GM19240 (cell line): ENCODE data around the gene CREB5.

Experiments
- DNase-seq: peaks from one replicate; pipeline ENCODE4 v3.0.0; 2011; ENCODE audit warnings: low spot score; ENCODE audit not compliant: insufficient read length

The CREB5 gene

GRCh38 chr7:28675429-28675828, 263.1 kb downstream of the CREB5 start:
- DNase-seq = no peak

GRCh38 chr7:28677668-28678067, 265.4 kb downstream of the CREB5 start:
- no peak for DNase-seq

DNA sequence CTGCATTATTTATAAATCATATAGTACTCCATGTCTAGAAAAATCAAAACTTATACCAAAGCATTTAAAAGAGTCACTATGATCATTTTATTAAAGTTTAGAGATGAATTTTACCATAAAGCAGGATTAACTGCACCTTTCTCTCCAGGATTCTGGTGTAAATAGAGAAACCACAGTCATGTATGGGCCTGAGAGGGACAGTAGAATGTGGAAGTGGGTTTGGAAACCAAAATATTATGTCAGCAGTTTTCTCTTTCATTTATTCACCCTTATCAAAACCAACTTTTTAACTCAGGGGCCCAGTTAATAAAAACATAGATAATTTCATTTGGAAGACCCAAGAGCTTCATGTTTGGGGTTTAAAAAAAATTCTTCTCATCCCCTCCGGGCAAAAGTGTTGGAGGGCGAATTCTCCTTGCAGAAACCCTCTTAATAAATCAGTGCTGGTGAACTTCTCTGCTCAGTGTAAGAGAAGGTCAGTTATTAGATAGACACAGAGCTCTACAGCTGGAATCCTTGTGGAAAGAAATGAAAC, 266.2 kb downstream of the CREB5 start:
- no peak for DNase-seq

DNA sequence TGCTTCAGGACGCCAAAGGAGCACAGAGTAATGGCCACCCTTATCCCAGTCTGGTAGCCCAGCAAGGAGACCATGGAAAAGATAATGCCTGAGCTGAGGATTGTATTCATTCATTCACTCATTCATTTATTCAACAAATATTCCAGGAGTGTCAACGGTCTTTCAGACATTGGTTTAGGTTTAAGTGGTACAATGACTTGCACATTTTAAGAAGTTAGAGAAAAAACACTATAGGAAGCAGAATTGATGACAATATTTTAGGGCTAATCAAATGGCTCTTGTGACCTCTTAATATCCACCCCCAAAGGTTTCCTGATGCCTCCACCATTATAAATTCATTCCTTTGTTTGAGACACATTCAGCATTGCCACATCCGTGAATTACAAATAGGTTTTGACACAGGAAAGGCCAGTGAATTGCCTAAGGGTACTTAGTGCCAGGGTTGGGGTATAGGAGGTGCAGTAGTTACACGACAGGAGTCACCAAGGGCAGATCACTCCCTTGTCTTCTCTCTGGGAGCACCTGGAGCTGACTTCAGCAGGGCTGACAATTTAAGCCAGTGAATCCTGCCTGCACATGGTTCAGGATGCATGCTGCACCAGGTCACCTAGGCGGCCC, 269.5 kb downstream of the CREB5 start:
- no peak for DNase-seq

GRCh38 chr7:28682801-28683200, 270.5 kb downstream of the CREB5 start:
- DNase-seq = no peak

DNA sequence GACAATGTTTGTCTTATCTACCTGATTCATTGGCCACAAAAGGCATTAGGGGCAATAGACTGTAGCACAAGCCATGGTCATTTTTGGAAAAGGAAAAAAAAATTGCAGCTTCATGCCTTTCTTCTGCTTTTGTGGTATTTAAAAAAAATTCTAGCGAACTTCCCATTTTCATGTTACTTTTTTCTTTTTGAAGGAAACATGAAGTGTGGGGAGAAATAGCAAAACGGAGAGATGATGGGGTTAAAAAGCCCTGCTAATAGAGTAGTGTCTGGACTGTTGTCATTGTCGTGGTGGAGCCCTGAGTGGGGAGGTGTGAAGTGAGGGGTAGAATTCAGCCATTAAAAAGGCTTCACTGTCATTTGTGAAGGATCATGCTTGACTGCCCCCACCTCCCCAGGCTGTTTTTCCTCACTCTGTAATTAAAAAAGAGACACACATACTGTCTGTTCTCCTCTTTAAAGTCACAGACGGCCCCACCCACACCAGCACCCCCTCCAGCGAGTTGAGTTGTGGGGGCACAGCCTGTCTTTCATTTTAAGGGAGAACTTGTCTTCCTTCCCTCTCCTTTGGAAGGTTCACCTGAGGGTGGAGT, 272.4 kb downstream of the CREB5 start:
- no peak for DNase-seq

DNA sequence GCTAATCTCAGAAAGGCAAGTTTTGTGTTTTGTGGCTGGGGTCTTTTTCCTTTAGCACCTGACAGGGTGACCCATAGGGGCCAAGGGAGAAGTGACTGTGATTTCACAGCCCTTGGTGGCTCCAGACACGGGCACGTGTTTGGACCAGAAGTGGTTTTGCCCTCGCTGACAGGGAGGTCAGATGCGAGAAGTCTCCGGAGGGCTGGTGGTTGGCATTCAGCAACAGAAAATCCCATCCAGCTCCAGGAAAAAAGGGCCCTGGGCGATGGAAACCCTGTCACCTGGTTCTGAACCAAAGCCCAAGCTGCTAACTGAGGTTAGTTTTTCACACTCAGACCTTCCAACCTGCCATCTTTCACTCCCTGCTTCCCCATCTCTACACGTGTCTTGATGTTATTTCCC, 272.9 kb downstream of the CREB5 start:
- DNase-seq = no peak

DNA sequence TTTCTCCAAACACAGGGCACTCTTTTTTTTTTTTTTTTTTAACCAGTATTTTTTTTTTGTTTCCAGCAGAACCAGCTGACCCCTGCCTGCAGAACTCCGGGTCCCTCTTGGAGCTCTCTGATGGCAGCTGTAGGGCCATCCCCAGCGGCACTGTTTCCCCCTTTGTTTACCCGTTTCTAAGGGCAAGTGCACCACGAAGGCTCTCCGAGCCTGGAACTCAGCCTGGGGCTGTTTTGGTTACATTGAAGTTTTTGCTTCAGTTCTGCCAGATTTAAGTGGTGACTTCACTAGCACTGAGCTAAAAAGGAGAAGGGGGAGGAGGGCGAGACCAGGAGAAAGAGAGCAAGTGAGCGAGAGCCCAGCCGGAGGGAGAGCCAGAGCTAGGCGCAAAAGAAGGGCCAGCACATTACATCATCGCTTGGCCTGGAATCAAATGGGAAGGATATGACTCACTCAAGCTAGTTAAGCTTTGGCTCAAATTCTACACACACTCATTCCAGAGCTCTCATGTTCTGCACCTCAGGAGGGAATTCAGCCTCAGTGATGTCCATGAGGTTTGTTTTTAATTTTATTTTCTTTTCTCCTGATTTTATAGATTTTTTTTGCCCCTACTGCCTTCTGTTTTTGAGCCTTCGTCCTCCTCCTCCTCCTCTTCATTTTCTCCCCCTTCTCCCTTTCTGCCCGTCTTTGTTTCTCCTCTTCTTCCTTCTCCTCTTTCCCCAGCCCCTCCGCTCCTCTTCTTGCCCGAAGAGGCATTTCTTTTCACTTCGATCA, 273.5 kb downstream of the CREB5 start:
- DNase-seq = no peak

GRCh38 chr7:28686418-28686800, 274.1 kb downstream of the CREB5 start:
- DNase-seq = no peak

DNA sequence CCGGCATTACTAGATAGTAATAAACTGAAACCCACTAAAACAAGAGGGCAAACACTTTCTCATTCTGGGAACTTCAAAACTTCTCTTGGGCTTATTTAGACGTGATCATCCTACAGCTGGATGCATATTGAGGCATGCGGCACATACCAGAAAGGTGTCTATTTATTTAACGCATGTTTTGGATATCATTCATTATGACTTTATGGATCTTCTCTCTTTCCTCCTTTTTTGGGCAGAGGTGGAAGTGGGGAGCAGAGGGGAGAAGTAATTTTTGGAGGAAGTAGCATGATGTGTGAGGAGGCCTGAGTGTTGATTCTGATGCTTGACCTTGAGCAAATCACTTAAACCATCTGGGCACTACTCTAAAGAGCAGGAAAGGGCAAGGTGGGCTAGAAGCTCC, 275.2 kb downstream of the CREB5 start:
- no peak for DNase-seq

GRCh38 chr7:28688174-28688573, 275.9 kb downstream of the CREB5 start:
- DNase-seq = no peak

- no peak for DNase-seq
These were observed 276.3 kb downstream of the CREB5 start for GRCh38 chr7:28688651-28689050.

DNA sequence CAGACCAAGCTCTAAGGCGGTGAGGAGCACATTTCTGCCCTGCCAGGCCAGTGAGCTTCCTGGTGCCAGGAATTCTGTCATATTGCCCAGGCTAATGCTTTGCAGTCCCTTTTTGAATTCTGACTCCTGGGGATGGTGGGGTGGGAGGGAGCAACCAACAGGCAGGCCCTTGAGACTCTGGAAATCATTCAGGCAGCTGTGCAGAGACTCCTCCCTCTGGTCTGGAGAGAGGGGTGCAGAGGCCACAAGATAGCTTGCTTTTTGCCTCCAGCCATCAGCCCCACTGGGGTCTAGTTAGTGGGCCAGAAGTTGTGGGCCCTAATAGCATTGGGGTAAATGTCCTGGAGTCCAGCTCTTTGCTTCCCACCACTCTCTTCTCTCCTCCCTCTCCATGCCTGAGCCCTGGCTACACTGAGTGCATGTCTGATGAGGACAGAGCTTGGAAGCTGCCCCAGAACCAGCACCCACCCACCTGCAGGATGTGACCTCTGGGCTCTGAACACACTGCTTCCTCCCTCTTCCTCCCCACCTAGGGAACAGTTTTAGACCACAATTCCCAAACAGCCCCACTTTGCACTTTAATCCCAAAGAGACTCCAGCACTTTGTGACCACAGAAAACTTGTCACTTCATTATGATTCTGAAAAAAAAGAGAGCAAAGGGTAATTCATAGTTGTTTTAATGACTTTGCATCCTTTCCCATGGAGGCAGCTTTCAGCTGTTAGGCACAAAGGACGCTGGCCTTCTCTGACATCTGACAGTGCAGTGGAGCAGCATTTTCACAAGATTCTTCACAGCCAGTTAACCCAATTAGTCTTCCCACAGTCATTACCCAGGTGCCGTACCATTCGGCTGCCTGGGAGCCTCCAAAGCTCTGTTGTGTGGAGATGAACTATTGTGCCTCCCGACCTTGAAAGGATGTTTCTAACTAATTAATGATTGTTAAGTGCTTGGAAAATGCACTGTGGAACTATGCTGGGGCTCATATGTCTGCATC, 283.3 kb downstream of the CREB5 start:
- no peak for DNase-seq

- no peak for DNase-seq
These were observed 285.7 kb downstream of the CREB5 start for GRCh38 chr7:28697913-28698563.

- no peak for DNase-seq
These were observed 286.5 kb downstream of the CREB5 start for GRCh38 chr7:28698840-28699239.

DNA sequence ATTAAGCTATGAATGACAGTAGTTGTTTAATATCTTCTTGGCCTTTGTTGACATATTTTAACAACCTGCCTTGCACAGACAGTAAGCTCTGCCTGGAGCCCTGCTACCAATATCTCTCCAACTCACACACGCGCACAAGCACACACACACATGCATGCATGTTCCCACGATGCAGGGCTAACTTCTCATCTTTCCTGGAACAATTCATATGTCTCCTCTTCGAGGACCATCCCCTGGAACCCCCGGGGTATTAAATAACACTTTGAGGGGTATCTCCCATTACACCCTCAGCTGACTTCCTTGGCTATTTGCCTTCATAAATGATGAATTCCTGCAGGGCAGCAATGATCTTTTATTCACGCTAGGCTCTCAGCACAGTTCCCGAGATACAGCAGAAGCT, 287.8 kb downstream of the CREB5 start:
- no peak for DNase-seq

GRCh38 chr7:28700790-28701203, 288.5 kb downstream of the CREB5 start:
- no peak for DNase-seq

DNA sequence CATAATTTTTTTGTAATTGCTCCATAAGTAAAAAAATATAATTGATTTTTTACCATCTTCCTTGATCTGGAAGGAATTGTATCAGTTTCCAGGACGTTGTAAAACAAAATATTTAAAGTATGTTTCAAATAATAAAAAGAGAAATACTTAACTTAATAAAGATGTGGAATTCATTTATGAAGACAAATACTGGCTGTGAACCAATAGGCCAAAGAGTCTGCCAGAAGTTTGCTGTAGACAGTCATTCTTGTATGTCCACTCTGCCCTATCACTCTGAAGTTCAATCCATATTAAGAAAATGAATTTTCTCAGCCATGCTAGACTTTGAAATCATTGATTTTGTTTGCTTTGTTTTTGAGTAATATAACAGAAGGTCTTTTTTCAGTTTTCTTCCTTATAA, 289.4 kb downstream of the CREB5 start:
- DNase-seq = no peak

DNA sequence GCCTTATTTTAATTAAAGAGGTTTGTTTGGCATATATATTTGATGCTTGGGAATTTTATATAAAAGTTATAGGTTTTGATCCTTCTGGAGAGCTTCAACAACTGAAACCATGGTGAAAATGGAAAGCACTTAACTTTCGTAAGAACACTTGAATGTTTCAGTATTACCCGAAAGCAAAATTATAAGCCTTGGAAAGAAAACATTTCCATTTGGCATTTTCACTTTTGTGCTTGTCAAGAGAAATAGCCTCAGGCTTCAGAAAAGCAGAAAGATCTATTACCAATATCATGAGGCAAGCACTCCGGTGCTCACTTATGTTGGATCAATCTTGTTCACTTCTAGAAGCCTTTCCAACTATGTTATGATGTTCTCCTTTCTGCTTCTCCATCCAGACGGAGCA, 289.9 kb downstream of the CREB5 start:
- DNase-seq = no peak

DNA sequence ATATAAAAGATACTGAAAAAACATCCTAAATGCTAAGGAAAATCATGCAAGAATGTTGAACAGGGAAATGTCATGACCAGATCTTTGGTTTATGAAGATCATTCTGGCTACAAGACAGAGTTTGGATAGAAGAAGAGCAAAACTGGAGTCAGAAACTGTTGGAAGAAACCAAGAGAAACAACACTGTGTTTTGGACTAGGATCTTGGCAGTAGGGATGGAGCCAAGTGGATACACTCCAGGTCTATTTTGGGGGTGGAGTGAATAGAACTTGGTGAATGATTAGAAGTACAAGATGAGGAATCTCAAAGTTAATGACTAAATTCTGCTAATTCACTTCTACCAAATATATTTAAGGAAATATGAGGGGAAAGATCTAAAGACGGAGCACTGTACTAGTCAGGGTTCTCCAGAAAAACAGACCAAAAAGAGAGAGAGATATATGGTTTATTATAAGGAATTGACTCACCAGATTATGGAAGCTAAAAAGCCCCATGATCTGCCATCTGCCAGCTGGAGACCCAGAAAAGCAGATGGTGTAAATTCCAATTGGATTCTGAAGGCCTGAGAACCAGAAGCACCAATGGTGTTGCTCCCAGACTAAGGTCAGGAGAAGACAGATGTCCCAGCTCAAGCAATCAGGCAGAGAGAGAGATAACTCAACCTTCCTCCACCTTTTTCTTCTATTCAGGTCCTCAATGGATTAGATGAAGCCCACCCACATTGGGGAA, 290.9 kb downstream of the CREB5 start:
- DNase-seq = no peak
